ENCODE data around the gene ADGRV1. TPM values are rescaled to one million over a fixed set of nuclear protein-coding genes. Genes with fewer than 3 reads are reported as not detected.

Gene ADGRV1
- total and polyA plus RNA-seq, 8 donors = 0.75 to 10.3 (median 4.0) TPM

- H3K27ac ChIP-seq = peak overlapping the region in 4 of 5 donors; percentile 50 to 74 (median 63)
- no peak for TF ChIP-seq CTCF (IDR thresholded peaks at IDR 0.05)
- no peak for TF ChIP-seq EP300 (IDR thresholded peaks at IDR 0.05)
- no peak for TF ChIP-seq POLR2A (IDR thresholded peaks at IDR 0.05)
- WGBS, 5 donors = 53 to 72% (median 61%) methylated on average over 3 of the region's 3 CpGs
- no peaks in the 10 kb centered on the region for H3K36me3 ChIP-seq
- DNase-seq = no peak
- no peaks in the 10 kb centered on the region for H3K27me3 ChIP-seq
- H3K4me3 ChIP-seq = peak overlapping the region in 1 of 4 donors; percentile 3
- H3K9me3 ChIP-seq = no peaks in the 10 kb centered on the region
- H3K4me1 ChIP-seq = peaks cover 0 to 21% (median 8%) of the 10 kb centered on the region in 4 donors
- intact Hi-C loops (cut with DNase I; ENCODE audit: low total_unique reads) = no loop called here
Observed at GRCh38 chr5:91190314-91190690, 631.7 kb downstream of the ADGRV1 start.

- 83 to 98% (median 93%) methylated on average over 8 of the region's 8 CpGs for WGBS, 5 donors
- intact Hi-C loops (cut with DNase I; ENCODE audit: low total_unique reads) = no loop called here
- TF ChIP-seq CTCF (IDR thresholded peaks at IDR 0.05) (no peak), POLR2A (IDR thresholded peaks at IDR 0.05) (no peak), POLR2AphosphoS5 (IDR thresholded peaks at IDR 0.05) (no peak), EP300 (IDR thresholded peaks at IDR 0.05) (no peak)
- Histone ChIP-seq H3K27me3 (no peaks in the 10 kb centered on the region), H3K27ac (no peak overlapping the region), H3K36me3 (no peaks in the 10 kb centered on the region), H3K9me3 (no peaks in the 10 kb centered on the region), H3K4me3 (no peak overlapping the region), H3K4me1 (peaks cover 0 to 10% (median 7%) of the 10 kb centered on the region in 4 donors)
- DNase-seq = no peak
Observed at GRCh38 chr5:91194824-91195381, 636.3 kb downstream of the ADGRV1 start.

- Histone ChIP-seq H3K27me3 (no peaks in the 10 kb centered on the region), H3K36me3 (no peaks in the 10 kb centered on the region), H3K4me3 (no peak overlapping the region), H3K27ac (no peak overlapping the region), H3K9me3 (no peaks in the 10 kb centered on the region), H3K4me1 (no peaks in the 10 kb centered on the region)
- WGBS, 5 donors = 86 to 98% (median 93%) methylated on average over 2 of the region's 2 CpGs
- intact Hi-C loops (cut with DNase I; ENCODE audit: low total_unique reads) = no loop called here
- DNase-seq = no peak
- TF ChIP-seq POLR2AphosphoS5 (IDR thresholded peaks at IDR 0.05) (no peak), POLR2A (IDR thresholded peaks at IDR 0.05) (no peak), EP300 (IDR thresholded peaks at IDR 0.05) (no peak), CTCF (IDR thresholded peaks at IDR 0.05) (no peak)
Observed at GRCh38 chr5:91200692-91201091, 642.1 kb downstream of the ADGRV1 start.

GRCh38 chr5:91206103-91206502, 647.5 kb downstream of the ADGRV1 start:
- WGBS, 5 donors = 94 to 98% (median 97%) methylated on average over 3 to 5 of the region's 5 CpGs
- Histone ChIP-seq H3K4me3 (no peak overlapping the region), H3K4me1 (peaks cover 0 to under 1% (median 0%) of the 10 kb centered on the region in 4 donors), H3K27ac (no peak overlapping the region), H3K9me3 (no peaks in the 10 kb centered on the region), H3K27me3 (no peaks in the 10 kb centered on the region), H3K36me3 (no peaks in the 10 kb centered on the region)
- TF ChIP-seq EP300 (IDR thresholded peaks at IDR 0.05) = no peak
- no peak for TF ChIP-seq POLR2A (IDR thresholded peaks at IDR 0.05)
- no peak for TF ChIP-seq CTCF (IDR thresholded peaks at IDR 0.05)
- no peak for TF ChIP-seq POLR2AphosphoS5 (IDR thresholded peaks at IDR 0.05)
- DNase-seq = no peak
- intact Hi-C loops (cut with DNase I; ENCODE audit: low total_unique reads) = no loop called here

All from stomach (tissue), 9 donors.